ENCODE data around the gene PPP1R37.
A peak's percentile ranks its signal among the peaks of the same experiment; 100 is the strongest.

PPP1R37 gene

DNA sequence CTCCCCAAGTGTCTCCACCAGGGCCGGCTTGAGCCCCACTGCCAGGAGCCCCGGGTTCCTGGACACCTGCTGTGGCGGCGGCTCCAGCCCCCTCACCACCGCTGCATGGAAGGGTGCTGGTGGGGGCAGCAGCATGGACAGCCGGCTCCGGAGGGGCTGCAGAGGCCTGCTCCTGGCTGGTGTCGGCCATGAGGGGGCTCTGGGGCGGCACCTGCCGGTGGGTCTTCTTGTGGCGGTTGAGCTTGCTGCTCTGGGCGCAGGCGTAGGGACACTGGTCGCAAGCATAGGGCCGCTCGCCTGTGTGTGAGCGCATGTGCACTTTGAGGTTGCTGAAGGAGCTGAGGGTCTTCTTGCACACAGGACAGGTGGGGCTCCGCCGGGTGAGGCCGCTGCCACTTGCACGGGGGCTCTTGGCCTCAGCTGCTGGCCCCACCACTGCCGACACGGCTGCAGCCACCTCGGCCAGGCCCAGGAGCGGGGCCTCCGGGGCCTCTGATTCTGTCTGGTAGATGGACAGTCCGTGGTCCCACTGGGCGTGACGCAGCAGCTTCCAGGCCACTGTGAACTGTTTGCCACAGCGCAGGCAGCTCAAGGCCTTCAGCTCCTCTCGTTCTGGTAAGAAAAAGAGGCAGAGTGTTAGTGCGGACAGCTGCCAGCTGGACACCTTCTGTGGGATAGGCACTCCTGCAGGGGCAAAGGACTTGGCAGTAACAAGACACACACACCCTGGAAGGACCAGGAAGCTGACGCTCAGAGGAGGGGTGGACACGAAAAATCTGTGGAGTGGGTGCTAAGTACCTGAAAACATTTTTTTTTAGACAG is 20.8 kb upstream of the PPP1R37 start:
- no peak for DNase-seq

DNA sequence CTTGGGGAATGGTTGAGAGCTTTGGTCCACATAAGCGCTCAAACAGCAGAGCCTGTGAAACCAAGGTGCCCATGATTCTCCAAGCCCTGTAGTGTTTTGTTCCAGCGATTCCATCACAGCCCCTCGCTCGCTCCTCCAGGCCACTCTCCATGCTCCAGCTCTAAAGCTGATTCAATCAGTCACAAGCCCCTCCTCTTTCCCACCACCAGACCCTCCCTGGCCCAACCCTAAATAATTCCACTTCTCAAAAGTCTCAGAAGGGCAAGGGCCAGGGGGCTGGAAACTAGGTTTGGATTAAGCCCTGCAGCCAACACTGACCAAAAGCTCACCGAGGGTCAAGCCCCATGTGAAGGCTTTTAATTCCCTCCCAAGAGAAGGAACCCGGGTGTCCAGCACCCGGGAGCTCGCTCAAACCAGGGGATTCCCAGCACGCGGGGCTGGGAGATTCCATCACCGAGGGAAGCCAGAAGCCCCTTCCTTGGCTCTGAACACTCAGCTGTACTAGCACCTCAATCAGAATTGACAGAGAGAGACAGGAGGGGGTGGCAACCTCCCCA is 18.2 kb upstream of the PPP1R37 start:
- DNase-seq, result no peak

DNA sequence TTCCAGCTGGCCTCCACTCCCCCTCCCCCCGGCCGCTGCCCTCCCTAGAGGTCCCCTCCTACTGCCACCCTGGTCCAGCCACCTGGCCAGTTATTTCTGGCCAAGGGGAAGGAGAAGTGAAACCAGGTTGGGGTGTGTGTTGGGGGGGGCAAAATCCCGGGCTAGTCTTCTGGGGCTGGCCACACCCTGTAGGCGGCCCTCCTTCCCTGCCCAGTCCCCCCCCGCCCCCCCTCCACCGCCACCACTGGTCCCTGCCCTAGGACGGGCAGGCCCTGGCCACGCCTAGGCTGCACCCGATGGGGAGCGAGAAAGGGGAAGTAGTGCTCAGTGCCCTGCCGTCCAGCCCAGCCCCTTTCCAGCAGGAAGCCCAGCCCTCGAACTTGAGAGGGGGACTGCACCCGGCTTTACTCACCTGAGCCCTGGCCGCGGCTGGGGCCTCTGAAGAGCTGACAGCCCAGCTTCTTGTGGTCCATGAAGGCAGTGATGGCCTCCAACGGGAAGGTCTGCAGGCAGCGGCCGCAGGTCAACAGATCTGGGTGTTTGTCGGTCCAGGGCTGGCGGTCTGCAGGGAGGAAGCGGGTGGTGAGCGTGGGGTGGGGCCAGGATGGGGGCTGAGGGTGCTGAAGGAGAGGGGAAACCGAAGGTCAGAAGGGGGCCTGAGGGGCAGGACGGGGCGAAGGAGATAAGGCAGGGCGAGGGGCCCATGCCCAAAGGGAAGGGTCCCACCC is 17.5 kb upstream of the PPP1R37 start:
- DNase-seq, result peak; percentile 36

DNA sequence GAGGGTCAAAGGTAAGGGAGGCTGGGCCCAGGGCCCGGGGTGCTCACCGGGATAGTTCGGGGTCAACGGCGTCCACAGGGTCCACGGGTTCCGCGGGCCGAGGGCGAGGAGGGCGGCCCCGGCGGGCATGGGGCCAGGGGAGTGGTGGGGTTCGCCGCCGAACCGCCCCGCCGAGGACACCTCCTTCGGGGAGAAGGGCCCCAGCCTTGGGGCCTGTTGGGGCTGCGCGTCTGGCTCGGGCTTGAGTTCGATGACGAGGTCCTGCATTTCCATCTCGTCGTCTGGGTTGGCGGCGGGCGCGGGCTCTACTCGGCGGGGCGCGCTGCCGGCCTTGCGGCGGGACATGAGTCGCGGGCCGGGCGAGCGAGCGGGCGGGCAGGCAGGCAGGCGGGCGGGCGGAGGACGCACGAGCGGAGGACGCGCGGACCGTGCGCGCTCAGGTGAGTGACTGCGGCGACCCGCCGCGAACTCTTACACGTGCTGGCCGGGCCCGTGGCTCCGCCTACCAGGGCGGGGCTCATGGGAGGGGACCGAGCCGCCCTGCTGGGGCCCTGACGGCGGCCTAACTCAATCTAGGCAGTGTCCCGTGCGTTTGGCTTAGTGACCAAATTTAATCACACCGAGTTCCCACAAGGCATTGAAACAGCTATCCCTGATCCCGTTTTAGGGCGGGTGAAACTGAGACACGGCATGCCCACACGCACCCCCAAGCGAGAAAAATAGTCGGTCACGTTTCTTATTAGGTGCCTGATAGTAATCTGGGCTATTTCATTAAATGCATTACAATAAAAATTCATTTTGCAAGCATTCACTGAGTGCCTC is 16.7 kb upstream of the PPP1R37 start, which contains the start of gene ZNF296:
Gene ZNF296, minus strand, starts transcription at position 450 of the 822 bp plus-strand sequence. Its CDS starts 105 bp downstream, at position 345.
- peak; percentile 52 for DNase-seq

DNA sequence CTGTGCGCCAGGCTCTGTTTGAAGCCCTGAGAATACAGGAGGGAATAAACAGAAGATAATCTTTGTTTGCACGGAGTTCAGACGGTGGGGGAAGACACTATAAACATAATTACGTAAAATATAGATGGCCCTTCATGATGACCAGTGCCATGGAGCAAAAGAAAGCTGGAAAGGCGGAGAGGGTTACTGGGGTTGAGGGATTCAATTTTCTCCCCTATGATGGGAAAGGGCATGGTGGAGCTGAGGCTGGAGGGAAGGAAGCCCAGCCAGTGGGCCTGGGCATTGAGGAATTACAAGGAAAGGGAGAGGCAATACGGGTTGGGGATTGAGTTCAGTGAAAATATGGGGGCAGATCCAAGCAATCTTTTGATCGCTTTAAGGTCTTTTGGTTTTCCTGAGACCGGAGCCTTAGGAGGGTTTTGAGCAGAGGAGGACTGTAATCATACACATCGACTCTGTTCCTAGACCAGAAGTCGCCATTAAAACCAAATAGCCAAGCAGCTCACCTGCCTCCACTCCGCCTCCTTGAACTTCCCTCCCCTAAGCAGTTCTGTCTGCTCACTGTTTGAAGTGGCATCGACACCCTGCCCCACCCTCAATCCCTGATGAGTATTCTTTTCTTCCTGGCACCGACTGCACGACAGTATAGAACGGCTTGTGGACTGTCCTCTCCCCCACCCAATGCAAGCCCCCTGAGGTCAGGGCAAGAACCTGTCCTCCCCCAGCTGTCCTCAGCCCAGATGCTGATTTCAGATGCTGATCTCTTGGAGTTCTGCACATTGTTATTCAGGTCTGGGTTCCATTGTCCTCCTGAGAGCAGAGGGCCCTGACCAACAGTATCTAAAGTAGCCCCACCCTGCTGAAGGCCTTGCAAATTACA is 15.9 kb upstream of the PPP1R37 start:
- DNase-seq, result no peak

DNA sequence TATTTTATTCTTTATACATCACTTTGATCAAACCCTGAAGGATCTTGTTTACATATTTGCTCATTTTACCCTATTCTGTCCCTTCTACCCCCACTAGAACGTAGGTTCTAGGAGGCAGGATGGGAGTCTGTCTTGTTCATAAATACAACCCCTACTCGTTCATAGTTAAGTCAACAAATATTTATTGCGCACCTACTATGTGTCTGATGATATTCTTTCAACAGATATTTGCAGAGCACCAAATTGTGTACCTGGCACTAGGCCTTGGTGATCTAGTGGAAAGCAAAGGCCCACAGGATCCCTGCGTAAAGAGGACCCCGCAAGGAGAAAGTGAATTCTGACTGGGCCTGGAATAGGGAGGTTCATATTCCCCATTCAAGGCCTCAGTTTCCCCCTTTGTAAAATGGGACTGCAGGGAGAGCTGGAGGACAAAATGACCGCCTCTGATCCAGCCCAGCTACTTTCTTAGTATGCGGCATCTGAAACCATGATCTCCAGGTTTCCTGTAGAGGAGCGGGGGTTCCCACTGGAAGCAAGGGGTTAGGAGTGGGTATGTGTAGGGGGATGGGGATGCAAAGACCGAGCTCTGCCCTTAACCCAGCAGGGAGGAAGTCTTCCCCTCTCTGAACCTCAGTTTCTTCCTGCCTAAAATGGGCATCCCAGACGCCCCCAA is 14.5 kb upstream of the PPP1R37 start:
- no peak for DNase-seq

DNA sequence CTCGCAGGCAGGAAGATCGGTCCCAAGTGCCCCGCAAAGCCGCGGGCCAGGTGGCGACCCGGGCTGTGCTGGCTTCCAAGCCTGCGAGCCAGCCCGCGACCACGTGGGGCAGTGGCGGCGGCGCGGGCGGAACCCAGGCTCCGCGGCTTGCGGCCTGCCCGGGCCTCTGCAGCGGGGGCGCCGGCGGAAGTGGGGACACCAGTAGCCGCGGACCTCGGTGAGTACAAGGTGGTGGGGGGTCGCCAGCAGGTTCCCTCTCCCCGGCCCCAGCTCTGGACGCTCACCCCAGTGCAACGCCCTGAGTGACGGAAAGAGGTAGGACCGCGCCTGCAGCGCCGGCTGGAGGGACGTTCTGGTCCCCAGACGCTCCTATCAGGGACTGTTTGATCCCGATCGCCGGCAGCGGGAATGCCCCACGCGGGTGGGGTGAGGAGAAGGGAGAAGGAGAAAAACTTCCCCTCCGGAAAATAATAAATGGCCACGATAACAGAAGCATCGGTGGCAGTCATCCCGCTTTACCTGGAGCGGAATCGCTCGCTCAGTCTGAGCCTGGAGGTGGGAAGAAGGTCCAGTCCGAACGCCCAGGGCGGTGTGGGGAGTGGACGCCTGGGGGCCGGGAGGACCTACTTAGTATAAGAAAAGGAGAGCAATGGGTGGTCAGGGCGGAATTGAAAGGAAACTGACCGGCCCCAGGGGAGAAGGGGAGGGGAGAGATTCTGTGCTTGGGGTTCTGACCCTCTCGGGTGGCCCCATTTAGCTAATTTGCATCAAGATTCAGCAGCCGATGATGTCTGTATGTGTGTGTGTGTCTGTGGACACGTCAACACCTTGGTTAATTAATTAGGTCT is 13.7 kb upstream of the PPP1R37 start, which contains the start of gene GEMIN7:
Gene GEMIN7, plus strand, starts transcription at position 198 of the 848 bp plus-strand sequence. CDS start 10,855 bp downstream, outside the sequence.
- peak; percentile 34 for DNase-seq

DNA sequence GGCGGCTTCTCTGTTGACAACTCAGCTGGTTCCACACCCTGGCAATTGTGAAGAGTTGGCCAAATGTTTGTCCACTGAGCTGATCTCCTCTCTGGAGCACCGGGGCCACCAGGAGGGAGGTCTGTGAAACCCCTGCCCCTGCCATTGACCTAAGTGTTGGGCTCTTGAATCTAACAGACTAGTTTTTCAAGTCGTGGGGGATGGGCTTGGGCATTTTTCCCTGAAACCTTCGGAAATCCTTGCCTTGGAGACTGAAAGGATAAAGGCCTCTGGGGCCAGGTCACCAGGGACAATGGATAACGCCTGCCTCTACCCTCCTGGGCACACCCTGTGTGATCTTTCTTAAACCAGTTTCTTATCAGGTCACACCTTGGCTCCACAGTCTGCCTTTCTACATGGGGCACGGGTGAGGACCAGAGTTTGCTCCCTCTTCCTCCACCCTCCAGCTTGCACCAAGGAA is 13.0 kb upstream of the PPP1R37 start:
- no peak for DNase-seq

DNA sequence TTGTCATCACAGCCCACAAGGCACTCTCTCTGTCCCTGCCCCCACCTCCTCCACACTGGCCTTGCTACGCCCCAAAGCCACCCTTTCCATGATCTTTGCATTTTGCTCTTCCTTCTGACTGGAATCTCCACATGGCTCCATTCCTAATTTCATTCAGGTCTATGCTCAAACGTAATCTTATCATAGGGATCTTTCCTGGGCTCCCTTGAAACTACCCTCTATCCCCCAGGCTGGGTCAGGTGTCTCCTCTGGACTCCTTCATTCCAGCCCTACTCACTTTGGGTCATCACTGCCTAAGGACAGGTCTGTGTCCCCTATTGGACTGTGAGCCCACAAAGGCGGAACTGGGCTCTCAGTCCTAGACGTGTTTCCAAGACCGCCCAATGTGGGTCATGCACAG is 10.8 kb upstream of the PPP1R37 start:
- DNase-seq, result no peak

DNA sequence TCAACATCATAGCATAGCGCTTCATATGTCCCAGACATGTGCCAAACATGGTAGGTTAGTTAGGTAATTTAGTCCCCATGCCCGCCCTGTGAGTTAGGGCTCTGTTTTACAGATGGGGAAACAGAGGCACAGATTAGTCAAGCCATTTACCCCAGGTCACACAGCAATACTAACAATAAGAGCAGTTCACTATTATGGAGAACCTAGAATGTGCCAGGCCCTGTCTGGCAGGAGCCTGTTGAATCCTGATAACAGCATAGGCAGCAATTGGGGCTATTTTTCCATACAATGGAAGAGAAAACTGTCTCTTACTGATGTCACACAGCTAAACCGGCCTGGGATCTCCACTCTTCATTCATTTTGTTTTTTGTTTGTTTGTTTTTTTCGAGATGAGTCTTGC is 6.5 kb upstream of the PPP1R37 start:
- DNase-seq, result no peak

DNA sequence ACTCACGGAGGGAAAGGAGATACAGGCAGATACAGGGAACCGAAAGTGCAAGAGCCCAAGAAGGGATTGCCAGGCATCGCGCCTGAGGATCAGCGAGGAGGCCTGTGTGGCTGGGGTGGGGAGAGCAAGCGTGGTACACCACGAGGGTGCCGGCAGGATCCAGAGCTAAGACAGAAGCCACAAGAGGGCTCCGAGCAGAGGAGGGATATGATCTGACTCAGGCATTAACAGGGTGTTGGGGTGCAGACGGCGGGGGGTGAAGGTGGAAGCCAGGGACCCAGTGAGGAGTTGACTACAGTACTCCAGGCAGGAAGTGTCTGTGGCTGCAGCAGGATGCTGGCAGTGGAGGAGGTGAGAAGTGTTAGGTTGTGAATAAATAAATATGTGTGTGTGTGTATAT is 5.4 kb upstream of the PPP1R37 start:
- no peak for DNase-seq

DNA sequence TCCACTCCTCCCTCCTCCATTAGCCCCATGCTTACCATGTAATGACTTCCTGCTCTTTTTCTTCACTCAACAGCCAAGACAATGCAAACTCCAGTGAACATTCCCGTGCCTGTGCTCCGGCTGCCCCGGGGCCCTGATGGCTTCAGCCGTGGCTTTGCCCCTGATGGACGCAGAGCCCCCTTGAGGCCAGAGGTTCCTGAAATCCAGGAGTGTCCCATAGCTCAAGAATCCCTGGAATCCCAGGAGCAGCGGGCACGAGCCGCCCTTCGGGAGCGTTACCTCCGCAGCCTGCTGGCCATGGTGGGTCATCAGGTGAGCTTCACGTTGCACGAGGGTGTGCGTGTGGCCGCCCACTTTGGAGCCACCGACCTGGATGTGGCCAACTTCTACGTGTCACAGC is 2.9 kb upstream of the PPP1R37 start:
- no peak for DNase-seq

DNA sequence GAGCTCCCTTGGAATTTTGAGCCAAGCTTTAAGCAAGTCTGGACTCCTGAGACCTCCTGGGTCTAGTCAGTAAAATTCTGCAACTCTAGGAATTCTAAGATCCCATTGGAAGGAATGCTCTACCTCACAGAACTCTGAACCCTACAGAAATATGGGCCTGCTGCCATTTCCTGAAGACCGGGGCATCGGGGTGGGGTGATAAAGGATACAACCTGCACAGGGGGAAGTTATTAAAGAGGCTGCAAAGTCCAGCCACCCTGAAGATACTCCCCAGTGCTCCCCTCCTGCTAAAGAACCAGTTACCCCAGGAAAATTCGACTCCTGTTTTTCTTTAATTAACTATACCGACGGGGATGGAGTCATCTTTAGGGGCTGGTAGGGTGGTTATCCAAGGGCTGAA is 2.4 kb upstream of the PPP1R37 start:
- DNase-seq, result no peak

DNA sequence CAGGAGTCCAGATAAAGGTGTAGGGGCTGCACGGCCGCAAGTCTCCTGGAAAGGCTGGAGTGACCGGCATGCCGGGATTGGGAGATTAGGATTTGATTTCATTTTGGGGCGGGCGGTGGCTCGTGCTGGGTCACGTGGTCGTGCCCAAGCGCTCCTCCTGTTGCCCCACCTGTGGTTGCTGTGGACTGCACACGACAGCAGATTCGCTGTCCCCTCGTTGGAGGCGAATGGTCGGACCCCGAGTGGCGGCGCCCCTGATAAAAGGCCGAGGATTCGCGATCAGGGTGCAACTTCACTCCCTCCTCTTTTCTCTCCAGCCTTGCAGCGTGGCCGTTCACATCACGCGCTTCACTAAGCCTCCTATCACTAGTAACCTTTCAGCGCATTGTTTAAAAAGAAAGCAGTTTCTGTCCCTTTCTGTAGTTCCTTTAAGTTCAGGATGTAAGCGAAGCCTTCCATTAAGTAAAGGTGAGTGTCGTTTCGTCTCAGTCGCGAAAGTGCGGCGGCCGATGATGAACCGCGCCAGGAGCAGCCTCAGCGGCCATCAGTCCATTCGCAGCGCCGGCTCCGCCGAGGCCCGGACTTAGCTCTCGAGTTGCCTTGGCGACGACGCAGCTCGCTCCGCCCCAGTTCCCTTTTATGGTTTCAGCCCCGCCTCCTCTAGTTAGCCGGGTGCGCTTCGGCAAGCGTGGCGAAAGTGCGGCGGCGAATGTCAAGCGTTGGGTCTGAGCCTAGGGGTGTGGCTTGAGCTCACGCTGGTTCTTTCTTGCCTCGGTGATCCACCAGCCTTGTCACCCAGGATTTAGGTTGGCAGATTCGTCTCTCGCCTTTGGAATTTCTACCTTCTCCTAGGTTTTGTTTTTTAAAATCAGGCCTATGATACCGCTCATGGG is 1.7 kb upstream of the PPP1R37 start:
- DNase-seq, result peak; percentile 99

DNA sequence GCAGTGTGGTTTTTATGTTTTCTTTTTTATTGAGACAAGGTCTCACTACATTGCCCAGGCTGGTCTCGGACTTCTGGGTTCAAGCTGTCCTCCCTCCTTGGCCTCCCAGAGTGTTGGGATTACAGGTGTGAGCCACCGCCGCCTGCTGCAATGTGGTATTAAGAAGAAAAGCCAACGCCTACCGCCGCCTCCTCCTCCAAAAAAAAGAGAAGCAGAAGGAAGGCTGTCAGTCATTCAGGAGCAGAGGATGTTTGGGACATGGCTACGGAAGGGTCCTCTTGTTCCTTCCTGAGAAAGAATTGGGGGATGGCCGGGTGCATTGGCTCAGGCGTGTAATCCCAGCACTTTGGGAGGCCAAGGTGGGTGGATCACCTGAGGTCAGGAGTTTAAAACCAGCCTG is 1.2 kb downstream of the PPP1R37 start:
- no peak for DNase-seq

DNA sequence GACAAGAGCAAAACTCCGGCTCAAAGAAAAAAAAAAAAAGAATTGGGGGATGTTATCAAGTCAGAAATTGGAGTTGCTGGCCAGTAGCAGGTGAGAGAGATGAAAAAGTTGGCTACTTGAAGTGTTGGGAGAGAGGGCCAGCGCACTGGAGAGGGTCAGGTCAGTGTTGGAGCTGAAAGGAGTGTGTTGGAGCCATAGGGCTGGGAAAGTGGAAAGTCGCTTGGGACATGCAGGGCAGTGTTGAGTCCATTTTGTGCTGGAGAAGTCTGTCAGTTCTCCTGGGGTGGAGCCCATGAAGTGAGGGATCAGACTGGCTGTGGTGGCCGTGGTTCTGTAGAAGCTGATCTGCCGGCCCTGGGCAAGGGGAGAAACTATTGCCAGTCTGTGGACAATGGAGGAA is 1.7 kb downstream of the PPP1R37 start:
- DNase-seq, result no peak

DNA sequence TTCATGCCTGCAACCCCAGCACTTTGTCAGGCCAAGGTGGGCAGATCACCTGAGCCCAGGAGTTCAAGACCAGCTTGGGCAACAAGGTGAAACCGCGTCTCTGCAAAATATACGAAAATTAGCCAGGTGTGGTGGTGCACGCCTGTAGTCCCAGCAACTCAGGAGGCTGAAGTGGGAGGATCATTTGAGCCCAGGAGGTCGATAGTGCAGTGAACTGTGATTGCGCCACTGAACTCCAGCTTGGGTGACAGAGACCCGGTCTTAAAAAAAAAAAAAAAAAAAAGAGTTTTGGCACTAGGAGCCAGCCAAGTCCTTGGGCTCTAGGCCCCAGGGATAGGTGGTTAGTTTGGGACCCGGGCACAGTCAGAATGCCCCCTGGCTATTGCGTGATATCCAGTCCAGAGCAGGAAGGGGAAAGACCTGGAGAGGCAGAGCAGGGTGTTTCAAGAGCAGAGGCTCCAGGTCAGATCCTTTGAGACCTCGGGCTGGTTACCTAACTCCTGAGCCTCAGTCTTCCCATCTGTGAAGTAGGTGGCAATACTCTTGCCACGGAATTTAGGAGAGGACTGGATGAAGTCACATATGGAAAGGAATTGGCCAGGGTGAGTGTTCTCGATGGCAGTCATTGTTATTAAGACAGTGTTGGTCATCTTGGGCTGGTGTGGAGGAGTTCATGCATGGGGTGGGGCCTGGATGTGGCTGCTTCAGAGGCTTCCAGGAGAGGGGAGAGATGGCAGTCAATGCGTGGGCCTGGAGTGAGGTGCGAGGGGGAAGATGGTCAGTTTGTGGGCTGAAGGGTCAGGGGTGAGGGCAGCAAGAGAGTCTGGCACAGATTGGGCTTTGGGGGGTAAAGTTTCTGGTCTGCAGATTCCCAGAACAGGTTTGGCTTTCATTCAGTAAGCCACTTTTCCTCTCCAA is 2.8 kb downstream of the PPP1R37 start:
- no peak for DNase-seq

DNA sequence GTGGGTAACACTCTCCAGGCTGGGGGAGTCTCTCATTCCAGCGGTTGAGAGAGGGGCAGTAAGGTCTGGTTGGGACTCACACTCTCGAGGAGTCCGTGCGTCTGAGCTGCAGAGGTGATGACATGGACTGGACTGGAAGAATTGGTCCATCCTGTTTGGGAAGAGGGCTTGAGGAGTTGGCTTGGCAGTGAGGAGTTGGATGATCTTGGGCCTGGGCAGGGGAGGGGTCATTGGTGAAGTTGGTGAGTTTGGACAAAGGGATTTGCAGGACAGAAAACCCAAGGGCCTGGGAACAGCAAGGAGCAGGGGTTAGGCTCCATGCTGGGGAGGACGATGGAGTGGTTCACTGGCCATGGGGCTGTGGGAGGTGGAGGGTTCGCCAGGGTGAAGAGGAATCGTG is 3.7 kb downstream of the PPP1R37 start:
- DNase-seq, result no peak
